Fibroblast of villous mesenchyme (primary cell): Measurements from ENCODE around the gene QSOX2. TPM values are rescaled to one million over a fixed set of nuclear protein-coding genes. Genes with fewer than 3 reads are reported as not detected.

Experiments
- DNase-seq: peaks from one replicate; pipeline ENCODE4 v3.0.0-alpha.2; 2010; ENCODE audit warnings: low read depth
- H3K4me3 ChIP-seq: 2 replicates; pipeline ENCODE4 v1.5.1; 2011; ENCODE audit warnings: low read depth, mild to moderate bottlenecking, low read length
- total RNA-seq: library from RNA; depleted of rRNA; stranded (reverse); fragments of >200 nt; gene quantifications from 2 replicates; pipeline ENCODE4 v1.2.3, GENCODE V29; 2012
- TF ChIP-seq, protein P1 (sequence below): IDR thresholded peaks from 2 replicates; pipeline ENCODE4 v1.5.1; 2012; ENCODE audit warnings: low read depth, mild to moderate bottlenecking, low read length; ENCODE audit not compliant: insufficient read depth

The QSOX2 gene
- total RNA-seq, 1 donor, result 15.1 TPM

DNA sequence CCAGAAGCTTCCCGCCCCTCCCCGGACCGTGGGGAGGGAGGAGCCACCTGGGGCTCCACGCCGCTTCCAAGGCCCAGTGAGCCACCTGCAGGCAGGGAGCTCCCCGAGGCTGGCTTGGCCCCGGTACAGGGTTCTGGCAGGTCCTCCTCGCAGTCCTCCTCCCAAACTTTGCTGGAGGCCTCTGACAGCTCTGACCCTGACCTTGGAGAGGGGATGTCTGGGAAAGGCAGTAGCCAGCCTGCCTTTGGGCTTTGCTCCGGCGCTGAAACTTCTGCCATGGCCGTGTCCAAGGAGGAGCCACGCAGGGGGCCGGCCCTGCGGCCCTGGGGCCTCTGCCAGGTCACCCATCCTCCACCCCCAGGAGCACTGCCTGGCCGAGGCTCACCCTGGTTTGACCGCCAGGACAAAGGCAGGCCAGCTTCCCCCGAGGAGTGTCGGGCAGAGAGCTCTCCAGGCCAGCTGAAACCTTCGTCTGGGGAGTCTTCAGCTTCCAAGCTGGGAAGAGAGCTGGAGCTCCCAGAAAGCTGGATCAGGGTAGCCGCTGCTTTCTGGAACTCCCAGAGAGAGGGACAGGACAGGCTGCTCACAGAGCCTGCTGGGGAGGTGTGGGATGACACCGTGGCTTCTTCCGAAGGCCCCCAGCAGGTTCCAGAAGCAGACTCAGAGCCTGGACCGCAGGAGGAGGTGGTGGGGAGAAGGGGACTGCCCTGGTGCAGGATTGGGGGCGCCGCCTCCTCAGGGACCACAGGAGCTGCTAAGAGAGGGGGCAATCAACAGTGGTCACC lies 9.0 kb upstream of the QSOX2 start:
- no peak for DNase-seq
- H3K4me3 ChIP-seq, result no peak overlapping the region
- TF ChIP-seq, protein P1, sequence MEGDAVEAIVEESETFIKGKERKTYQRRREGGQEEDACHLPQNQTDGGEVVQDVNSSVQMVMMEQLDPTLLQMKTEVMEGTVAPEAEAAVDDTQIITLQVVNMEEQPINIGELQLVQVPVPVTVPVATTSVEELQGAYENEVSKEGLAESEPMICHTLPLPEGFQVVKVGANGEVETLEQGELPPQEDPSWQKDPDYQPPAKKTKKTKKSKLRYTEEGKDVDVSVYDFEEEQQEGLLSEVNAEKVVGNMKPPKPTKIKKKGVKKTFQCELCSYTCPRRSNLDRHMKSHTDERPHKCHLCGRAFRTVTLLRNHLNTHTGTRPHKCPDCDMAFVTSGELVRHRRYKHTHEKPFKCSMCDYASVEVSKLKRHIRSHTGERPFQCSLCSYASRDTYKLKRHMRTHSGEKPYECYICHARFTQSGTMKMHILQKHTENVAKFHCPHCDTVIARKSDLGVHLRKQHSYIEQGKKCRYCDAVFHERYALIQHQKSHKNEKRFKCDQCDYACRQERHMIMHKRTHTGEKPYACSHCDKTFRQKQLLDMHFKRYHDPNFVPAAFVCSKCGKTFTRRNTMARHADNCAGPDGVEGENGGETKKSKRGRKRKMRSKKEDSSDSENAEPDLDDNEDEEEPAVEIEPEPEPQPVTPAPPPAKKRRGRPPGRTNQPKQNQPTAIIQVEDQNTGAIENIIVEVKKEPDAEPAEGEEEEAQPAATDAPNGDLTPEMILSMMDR, result no peak

DNA sequence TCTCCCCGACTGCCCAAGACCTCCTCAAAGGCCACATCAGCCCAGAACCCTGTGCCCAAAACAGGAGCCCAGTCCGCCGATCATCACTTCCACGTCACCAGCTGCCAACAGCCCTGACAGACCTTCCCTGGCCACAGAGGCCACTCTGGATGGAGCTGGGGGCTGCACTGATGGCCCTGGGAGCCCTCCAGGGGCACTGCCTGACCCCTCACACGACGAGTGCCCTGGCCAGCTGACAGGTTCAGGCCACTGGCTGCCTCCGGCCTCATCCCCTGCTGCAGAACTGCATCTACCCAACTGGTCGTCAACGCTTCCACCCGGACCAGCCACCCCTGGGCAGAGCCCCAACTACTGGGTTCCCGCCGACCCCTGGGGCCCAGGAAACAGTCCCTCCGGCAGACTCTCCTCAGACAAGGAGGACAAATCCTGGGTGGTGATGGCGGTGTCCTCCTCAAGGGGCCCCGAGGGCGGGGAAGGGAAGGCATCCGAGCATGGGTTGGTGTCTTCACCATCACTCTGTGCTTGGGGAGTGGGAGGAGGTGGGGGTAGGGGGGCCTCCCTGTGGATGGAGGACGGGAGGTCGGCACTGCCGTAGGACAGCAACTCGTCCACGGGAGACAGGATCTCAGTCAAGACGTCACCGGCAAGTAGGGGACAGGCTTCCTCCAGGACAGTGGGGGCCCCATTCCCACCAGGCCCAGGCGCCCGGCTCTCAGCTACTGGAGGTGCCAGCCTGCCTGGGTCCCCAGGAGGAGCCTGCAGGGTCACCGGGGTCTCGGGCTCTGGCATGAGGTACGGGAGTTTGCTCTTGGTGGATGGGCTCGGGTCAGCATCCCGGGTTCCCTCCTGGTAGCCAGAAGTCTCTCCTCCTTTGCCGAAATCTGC lies 7.9 kb upstream of the QSOX2 start:
- H3K4me3 ChIP-seq, result no peak overlapping the region
- no peak for DNase-seq
- TF ChIP-seq, protein P1, result no peak

DNA sequence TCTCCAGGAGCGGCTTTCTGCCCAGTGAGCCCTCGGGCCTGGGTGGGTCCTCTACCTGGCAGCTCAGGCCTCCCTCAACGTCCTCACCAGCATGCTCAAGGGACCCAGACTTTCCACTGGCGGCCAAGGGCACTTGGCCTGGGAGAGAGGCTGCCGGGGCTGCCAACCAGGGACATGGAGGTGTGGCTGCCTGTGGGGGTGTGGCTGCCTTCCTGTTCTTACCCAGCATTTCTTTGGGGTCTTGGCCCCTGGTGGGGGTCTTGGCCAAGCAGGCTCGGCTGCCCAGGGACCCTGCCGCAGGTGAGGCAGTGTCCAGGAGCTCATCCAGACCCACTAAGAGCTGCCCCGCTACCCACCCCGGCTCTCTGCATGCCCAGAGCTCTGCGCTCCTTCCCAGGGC lies 7.2 kb upstream of the QSOX2 start:
- no peak overlapping the region for H3K4me3 ChIP-seq
- TF ChIP-seq, protein P1, result no peak
- DNase-seq, result no peak

DNA sequence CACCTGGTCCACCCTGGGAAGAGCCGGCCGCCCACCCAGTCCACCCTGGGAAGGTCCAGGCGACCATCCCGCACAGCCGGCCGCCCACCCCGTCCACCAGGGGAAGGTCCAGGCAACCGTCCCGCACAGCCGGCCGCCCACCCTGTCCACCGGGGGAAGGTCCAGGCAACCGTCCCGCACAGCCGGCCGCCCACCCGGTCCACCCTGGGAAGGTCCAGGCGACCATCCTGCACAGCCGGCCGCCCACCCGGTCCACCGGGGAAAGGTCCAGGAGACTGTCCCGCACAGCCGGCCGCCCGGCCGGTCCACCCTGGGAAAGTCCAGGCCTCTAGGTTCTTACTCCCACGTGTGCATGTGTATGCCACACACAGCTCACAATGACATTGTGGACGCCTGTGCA lies 6.7 kb upstream of the QSOX2 start:
- TF ChIP-seq, protein P1, result no peak
- H3K4me3 ChIP-seq, result no peak overlapping the region
- no peak for DNase-seq

DNA sequence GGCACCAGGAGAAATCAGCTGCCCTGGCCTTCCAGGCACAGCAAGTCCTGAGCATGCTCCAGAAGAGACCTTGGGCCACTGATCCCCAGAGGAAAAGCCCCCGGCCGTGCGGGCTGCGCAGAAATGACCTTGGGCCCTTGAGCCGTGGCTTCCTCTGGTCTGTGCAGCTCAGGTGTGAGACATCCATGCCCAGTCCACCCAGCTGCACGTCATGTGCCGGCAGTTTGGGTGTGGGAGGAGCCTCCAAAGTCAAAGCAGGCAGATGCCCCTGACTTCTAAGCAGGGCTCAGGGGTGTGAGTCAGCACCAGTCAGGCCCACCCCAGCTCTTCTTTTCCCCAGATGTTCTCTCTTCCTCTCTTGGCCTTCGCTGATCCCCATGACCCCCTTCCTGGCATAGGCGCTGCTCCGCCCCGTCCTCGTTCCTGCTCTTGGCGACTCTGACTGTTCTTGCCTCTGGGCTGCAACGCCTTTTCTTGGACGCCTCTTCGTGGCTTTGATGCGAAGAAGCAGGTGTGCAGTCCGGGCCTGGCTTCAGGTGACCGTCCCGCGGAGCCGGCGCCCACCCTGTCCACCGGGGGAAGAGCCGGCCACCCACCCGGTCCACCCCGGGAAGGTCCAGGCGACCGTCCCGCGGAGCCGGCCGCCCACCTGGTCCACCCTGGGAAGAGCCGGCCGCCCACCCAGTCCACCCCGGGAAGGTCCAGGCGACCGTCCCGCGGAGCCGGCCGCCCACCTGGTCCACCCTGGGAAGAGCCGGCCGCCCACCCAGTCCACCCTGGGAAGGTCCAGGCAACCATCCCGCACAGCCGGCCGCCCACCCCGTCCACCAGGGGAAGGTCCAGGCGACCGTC lies 5.9 kb upstream of the QSOX2 start:
- DNase-seq, result no peak

DNA sequence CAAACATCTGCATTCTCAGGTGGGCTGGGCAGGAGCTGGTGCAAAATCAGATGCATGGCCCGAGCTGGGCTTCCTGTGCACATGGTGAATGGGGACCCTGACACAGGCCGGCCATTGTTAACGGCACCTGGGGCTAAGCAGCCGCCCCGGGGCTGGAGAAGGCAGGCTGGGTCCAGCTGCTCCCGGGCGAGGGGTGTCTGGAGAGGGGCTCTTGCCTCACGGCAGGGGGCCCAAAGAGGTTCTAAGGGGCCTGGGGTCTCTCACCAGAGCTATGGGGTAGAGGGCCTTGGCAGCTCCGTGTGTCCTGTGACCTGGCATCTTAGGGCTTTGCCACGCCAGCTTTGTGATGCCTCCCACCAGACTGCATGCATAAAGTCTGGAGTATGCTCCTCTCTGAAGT lies 5.1 kb upstream of the QSOX2 start:
- TF ChIP-seq, protein P1, result no peak
- H3K4me3 ChIP-seq, result no peak overlapping the region
- DNase-seq, result no peak

More for the DNA sequence above, 5.9 kb upstream of the QSOX2 start:
- TF ChIP-seq, protein P1, result no peak
- no peak overlapping the region for H3K4me3 ChIP-seq
